NCI-H2196 (cell line): ENCODE data around the gene SERPINE1.

Source experiments
- DNase-seq: peaks from one replicate; lab custom pipeline; 2025; ENCODE audit not compliant: unreplicated experiment; lab: John Stamatoyannopoulos, UW

The SERPINE1 gene

GRCh38 chr7:101185258-101185839 is 58.4 kb downstream of the SERPINE1 start:
- no peak for DNase-seq

GRCh38 chr7:101186194-101186593 is 59.3 kb downstream of the SERPINE1 start:
- DNase-seq: no peak

GRCh38 chr7:101186844-101187428 is 60.0 kb downstream of the SERPINE1 start:
- no peak for DNase-seq
